ENCODE data around the gene AKAP1. TPM values are rescaled to one million over a fixed set of nuclear protein-coding genes. Genes with fewer than 3 reads are reported as not detected.

The AKAP1 gene
- polyA plus RNA-seq, 1 of the 3 experiments (the other 2 are of a cell fraction): 36.3 TPM

GRCh38 chr17:57138956-57139576 lies 54.0 kb downstream of the AKAP1 start:
- Histone ChIP-seq H2AFZ (ENCODE audit: low read depth) (no peak overlapping the region), H3F3A (replicated peaks; ENCODE audit: insufficient read depth) (no peaks in the 10 kb centered on the region), H3K9me3 (no peaks in the 10 kb centered on the region), H3K4me2 (no peak overlapping the region), H3K9me2 (no peaks in the 10 kb centered on the region), H3K27me3 (ENCODE audit: insufficient read depth) (no peaks in the 10 kb centered on the region), H3K79me2 (ENCODE audit: insufficient read depth) (no peaks in the 10 kb centered on the region), H3K9ac (no peak overlapping the region), H3K27ac (ENCODE audit: low read depth in 2 of 2, low read length in 1 of 2) (no peak overlapping the region), H3K4me3 (ENCODE audit: low read depth in 2 of 2, low read length in 1 of 2) (no peak overlapping the region), H3K4me1 (ENCODE audit: control insufficient read depth in 1 of 2, insufficient read depth in 2 of 2, low read depth in 1 of 2, low read length in 1 of 2) (peaks cover 0 to 10% of the 10 kb centered on the region in 2 experiments; a peak in 1 of 4 replicates), H3K36me3 (replicated peaks in 1 of 2; ENCODE audit: control insufficient read depth in 1 of 2, insufficient read depth in 2 of 2, low read length in 1 of 2) (no peaks in the 10 kb centered on the region), H4K20me1 (ENCODE audit: insufficient read depth) (no peaks in the 10 kb centered on the region)
- WGBS (ENCODE audit: low lambda C conversion rate): 64% methylated on average over 6 of the region's 6 CpGs
- no peak for DNase-seq
- POLR2A ChIA-PET: no interaction called here
- CTCF ChIA-PET: interaction anchor here (0.8 to 2.7 kb wide), 4 partner anchors 459 to 694 kb away, joined by 3 to 7 read pairs (median 4); no protein-coding TSS in a partner anchor
- TF ChIP-seq FOXJ3 (CRISPR knock-in tag; IDR thresholded peaks at IDR 0.05): no peak
- TF ChIP-seq SIN3A (IDR thresholded peaks at IDR 0.05; ENCODE audit: borderline replicate concordance, low read depth, low read length): no peak
- TF ChIP-seq MEF2A (IDR thresholded peaks at IDR 0.05; ENCODE audit: borderline replicate concordance, low read depth): no peak

GRCh38 chr17:57140316-57140715 lies 55.3 kb downstream of the AKAP1 start:
- 64% methylated on average over 8 of the region's 8 CpGs for WGBS (ENCODE audit: low lambda C conversion rate)
- CTCF ChIA-PET: interaction anchor here (1.1 kb wide), 1 partner anchor 103 kb away, joined by 4 read pairs; no protein-coding TSS in a partner anchor
- DNase-seq: no peak

GRCh38 chr17:57142925-57143324 lies 57.9 kb downstream of the AKAP1 start:
- Histone ChIP-seq H3F3A (replicated peaks; ENCODE audit: insufficient read depth) (no peaks in the 10 kb centered on the region), H2AFZ (ENCODE audit: low read depth) (no peak overlapping the region), H4K20me1 (ENCODE audit: insufficient read depth) (no peaks in the 10 kb centered on the region), H3K9me3 (no peaks in the 10 kb centered on the region), H3K27me3 (ENCODE audit: insufficient read depth) (peaks cover 16% of the 10 kb centered on the region; the same call in 1 of the 2 replicates), H3K79me2 (ENCODE audit: insufficient read depth) (no peaks in the 10 kb centered on the region), H3K4me1 (ENCODE audit: control insufficient read depth in 1 of 2, insufficient read depth in 2 of 2, low read depth in 1 of 2, low read length in 1 of 2) (peaks cover 0 to 4% of the 10 kb centered on the region in 2 experiments; a peak in 1 of 4 replicates), H3K4me2 (no peak overlapping the region), H3K36me3 (replicated peaks in 1 of 2; ENCODE audit: control insufficient read depth in 1 of 2, insufficient read depth in 2 of 2, low read length in 1 of 2) (no peaks in the 10 kb centered on the region), H3K27ac (ENCODE audit: low read depth in 2 of 2, low read length in 1 of 2) (no peak overlapping the region), H3K9me2 (no peaks in the 10 kb centered on the region), H3K9ac (no peak overlapping the region), H3K4me3 (ENCODE audit: low read depth in 2 of 2, low read length in 1 of 2) (no peak overlapping the region)
- ChIA-PET POLR2A (no interaction called here), CTCF (interaction anchor here (1.0 to 1.9 kb wide), 4 partner anchors 206 to 692 kb away, joined by 3 to 12 read pairs (median 6); no protein-coding TSS in a partner anchor)
- WGBS (ENCODE audit: low lambda C conversion rate): 52% methylated on average over 4 of the region's 4 CpGs
- no peak for DNase-seq
- no peak for TF ChIP-seq REST (IDR thresholded peaks at IDR 0.05; ENCODE audit: low read depth, low read length)
- no peak for TF ChIP-seq CHD2 (IDR thresholded peaks at IDR 0.05; ENCODE audit: low read length, partially characterized antibody)
- no peak for TF ChIP-seq EZH2phosphoT487 (IDR thresholded peaks at IDR 0.05; ENCODE audit: borderline replicate concordance, low read depth)
- TF ChIP-seq TEAD4 (IDR thresholded peaks at IDR 0.05; ENCODE audit: borderline replicate concordance, insufficient read depth): no peak
- TF ChIP-seq GABPA (IDR thresholded peaks at IDR 0.05; ENCODE audit: low read depth): no peak
- TF ChIP-seq GATA2 (CRISPR knock-in tag; IDR thresholded peaks at IDR 0.05): no peak
- no peak for TF ChIP-seq EP300 (IDR thresholded peaks at IDR 0.05; ENCODE audit: borderline replicate concordance in 1 of 2, low read depth in 1 of 2, low read length in 1 of 2)
- no peak for TF ChIP-seq USF1 (IDR thresholded peaks at IDR 0.05; ENCODE audit: borderline replicate concordance, low read depth)

More at GRCh38 chr17:57140316-57140715, 55.3 kb downstream of the AKAP1 start:
- POLR2A ChIA-PET: no interaction called here
- Histone ChIP-seq H3K79me2 (ENCODE audit: insufficient read depth) (no peaks in the 10 kb centered on the region), H2AFZ (ENCODE audit: low read depth) (no peak overlapping the region), H3F3A (replicated peaks; ENCODE audit: insufficient read depth) (no peaks in the 10 kb centered on the region), H3K4me2 (no peak overlapping the region), H3K9me3 (no peaks in the 10 kb centered on the region), H4K20me1 (ENCODE audit: insufficient read depth) (no peaks in the 10 kb centered on the region), H3K4me1 (ENCODE audit: control insufficient read depth in 1 of 2, insufficient read depth in 2 of 2, low read depth in 1 of 2, low read length in 1 of 2) (peaks cover 0 to 9% of the 10 kb centered on the region in 2 experiments; a peak in 1 of 4 replicates), H3K4me3 (ENCODE audit: low read depth in 2 of 2, low read length in 1 of 2) (no peak overlapping the region), H3K9ac (no peak overlapping the region), H3K36me3 (replicated peaks in 1 of 2; ENCODE audit: control insufficient read depth in 1 of 2, insufficient read depth in 2 of 2, low read length in 1 of 2) (no peaks in the 10 kb centered on the region), H3K9me2 (no peaks in the 10 kb centered on the region), H3K27ac (ENCODE audit: low read depth in 2 of 2, low read length in 1 of 2) (no peak overlapping the region), H3K27me3 (ENCODE audit: insufficient read depth) (0 out of 2 replicates have a peak, but pooled peaks cover 2% of the 10 kb centered on the region)
- TF ChIP-seq FOXJ3 (CRISPR knock-in tag; IDR thresholded peaks at IDR 0.05) (no peak), FOSL2 (IDR thresholded peaks at IDR 0.05; ENCODE audit: borderline replicate concordance, low read depth) (no peak), NFIC (IDR thresholded peaks at IDR 0.05; ENCODE audit: borderline replicate concordance) (no peak), SMC3 (IDR thresholded peaks at IDR 0.05; ENCODE audit: low read depth, low read length) (no peak), CHD2 (IDR thresholded peaks at IDR 0.05; ENCODE audit: low read length, partially characterized antibody) (no peak), USF2 (IDR thresholded peaks at IDR 0.05; ENCODE audit: borderline replicate concordance, low read depth, low read length) (no peak)

All from SK-N-SH (cell line).